HG03439 (cell line): ENCODE data around the gene HBM.
"Not testable (repeated sequence)": the region's sequence is repeated elsewhere in the genome, so short reads cannot be mapped to it uniquely, and the experiment has no call there.

Experiments
- ATAC-seq: cut with Tn5 transposase; IDR thresholded peaks from one replicate; pipeline ENCODE4 v1.9.1; 2021; ENCODE audit warnings: mild to moderate bottlenecking, moderate library complexity; ENCODE audit not compliant: unreplicated experiment

The HBM gene

GRCh38 chr16:180681-181564 is 15.1 kb downstream of the HBM start:
- ATAC-seq: no peak

DNA sequence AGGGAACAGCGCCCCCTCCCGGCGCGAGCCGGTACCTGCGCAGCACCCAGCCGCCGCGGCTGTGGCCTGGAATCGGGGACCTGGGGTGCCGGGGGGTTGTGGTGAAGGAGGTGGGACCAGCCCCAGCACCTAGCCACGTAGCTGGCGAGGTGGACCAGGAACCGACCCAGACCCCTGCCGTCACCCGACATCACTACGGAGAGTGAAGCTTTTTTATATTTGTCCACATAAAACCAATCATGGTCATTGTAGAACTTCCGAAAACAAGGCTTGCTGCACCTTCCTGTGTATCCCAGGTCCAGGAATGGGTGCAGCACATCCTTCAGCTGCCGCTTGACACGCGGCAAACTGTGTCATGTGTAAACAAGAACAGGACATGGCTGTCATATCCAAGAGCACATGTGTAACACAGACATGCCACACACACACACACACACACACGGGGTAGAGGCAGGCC is 15.8 kb downstream of the HBM start:
- no peak for ATAC-seq

DNA sequence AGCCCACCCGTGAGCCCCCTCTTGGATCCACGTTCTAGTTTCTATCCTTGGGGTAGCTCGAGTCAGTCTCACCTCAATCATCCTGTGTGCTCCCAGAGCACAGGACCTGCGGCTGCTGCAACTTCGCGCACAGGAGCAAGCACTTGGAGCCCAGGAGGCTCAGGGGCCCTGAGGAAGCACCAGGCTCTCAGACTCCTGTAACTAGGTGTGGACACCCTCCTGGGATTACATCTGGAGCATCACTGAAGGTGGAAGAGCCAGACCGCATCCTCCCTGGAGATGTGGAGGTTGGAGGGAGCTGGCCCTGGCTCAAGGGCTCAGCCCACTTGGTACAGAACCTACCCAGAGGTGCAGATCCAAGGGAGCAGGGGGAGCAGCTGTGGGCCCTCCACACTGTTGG is 17.2 kb downstream of the HBM start:
- ATAC-seq: no peak

GRCh38 chr16:185213-185612 is 19.4 kb downstream of the HBM start:
- ATAC-seq: no peak

- no peak for ATAC-seq
Observed at GRCh38 chr16:185691-186090, 19.9 kb downstream of the HBM start.

GRCh38 chr16:187330-187729 is 21.6 kb downstream of the HBM start:
- ATAC-seq: no peak

- ATAC-seq: no peak
Observed at GRCh38 chr16:188674-189073, 22.9 kb downstream of the HBM start.

DNA sequence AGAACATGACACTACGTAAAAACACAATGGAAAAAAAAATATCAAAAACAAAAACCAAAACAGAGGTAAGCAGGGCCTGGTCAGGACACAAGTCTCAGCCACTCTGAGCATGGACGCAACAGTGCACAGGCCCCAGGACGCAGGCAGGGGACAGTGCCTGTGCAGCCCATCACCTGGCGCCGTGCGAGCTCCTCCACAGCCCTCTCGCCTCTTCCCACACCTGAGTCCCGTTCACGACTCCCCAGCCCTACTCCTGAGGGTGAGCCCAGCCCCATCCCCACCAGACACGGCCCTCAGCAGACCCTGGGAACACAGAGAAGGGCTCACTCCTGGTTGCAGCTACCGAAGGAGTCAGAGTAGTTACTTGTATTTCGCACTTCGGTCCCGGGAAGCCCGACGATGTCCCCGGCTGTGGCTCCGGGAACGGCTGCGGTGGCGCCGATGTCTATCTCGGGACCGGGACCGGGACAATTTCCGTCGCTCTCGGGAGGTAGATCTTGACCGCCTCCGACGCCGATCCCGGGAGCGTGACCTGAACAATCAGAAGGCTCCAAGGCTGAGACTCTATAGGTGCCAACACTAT is 23.9 kb downstream of the HBM start:
- no peak for ATAC-seq

DNA sequence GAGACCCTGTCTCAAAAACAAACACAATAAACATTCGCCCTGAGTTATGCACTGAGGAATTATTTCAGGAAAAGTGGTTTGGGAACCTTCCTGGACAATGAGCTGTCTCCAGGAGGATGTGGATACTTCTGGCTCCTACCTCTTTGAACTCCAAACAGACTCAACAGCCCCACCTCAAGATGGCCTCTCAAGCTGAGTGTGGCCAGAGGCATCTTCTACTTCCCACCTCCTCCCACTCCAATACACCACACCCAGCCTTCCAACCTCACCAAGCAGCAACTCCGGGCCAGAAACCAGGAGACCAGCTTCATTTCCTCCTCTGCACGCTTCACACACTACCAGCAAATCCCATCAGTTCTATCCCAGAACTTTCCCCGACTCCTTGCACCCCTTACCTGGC is 26.1 kb downstream of the HBM start:
- no peak for ATAC-seq

- ATAC-seq: no peak
Observed at GRCh38 chr16:192686-193085, 26.9 kb downstream of the HBM start.

DNA sequence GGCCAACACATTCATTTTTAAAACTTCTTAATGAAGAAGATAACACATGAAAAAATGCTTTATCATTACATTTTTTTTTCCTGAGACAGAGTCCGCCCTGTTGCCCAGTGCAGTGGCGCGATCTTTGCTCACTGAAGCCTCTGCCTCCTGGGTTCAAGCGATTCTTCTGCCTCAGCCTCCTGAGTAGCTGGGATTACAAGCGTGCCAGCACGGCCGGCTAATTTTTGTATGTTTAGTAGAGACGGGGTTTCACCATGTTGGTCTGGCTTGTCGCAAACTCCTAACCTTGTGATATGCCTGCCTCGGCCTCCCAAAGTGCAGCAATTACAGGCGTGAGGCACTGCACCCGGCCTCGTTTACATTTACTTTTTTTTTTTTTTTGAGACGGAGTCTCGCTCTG is 27.7 kb downstream of the HBM start:
- no peak for ATAC-seq

DNA sequence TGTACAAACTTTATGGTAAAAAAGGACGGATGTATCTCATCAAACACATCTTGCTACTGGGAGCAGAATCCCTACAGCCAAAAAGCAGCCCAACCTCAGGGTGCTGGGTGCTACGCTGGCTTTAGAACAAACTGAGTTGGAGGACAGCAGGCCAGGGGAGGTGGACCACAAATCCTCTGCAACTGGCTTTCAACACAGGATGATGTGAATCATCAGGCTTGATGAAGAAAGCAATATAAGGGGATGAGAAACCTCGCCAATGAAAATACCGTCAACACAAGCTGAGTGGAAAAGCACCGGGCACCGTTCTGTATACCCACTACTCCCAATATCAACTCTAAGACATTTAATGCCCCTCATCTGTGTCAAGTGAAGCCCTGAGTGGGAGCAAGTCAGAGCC is 28.7 kb downstream of the HBM start:
- no peak for ATAC-seq

DNA sequence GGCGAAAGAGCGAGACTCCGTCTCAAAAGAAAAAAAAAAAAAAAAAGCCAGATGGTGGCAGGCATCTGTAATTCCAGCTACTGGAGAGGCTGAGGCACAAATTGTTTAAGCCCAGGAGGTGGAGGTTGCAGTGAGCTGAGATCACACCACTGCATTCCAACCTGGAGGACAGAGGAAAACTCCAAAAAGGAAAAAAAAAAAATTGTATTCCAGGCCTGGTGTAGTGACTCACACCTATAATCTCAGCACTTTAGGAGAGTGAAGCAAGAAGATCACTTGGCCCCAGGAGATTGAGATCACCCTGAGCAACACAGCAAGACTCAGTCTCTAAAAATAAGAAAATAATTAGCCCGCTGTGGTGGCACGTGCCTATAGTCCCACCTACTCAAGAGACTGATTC is 34.6 kb downstream of the HBM start:
- ATAC-seq: no peak

GRCh38 chr16:203246-203645 is 37.5 kb downstream of the HBM start:
- no peak for ATAC-seq

- not testable (repeated sequence) for ATAC-seq
Observed at GRCh38 chr16:204046-204445, 38.3 kb downstream of the HBM start.

GRCh38 chr16:209359-209758 is 43.6 kb downstream of the HBM start:
- not testable (repeated sequence) for ATAC-seq

GRCh38 chr16:211631-212180 is 45.9 kb downstream of the HBM start:
- ATAC-seq: not testable (repeated sequence)

- no peak for ATAC-seq
Observed at GRCh38 chr16:212999-213398, 47.2 kb downstream of the HBM start.
